ENCODE measurements around the gene PRKG1. TPM values are rescaled to one million over a fixed set of nuclear protein-coding genes. Genes with fewer than 3 reads are reported as not detected.

Gene PRKG1
- total RNA-seq, 1 donor from 2014 or later: 26.4 TPM

- H2AFZ ChIP-seq (replicated peaks): no peak overlapping the region
- Mint-ChIP-seq H3K36me3 (no peaks in the 10 kb centered on the region), H3K27ac (no peak overlapping the region), H3K27me3 (ENCODE audit: insufficient read depth, low read depth) (no peaks in the 10 kb centered on the region), H3K4me3 (no peak overlapping the region), H3K9me3 (no peaks in the 10 kb centered on the region), H3K4me1 (peaks cover 5% of the 10 kb centered on the region)
- DNase-seq (ENCODE audit: low spot score): no peak
- no peaks in the 10 kb centered on the region for H3K36me3 ChIP-seq
- no peak for TF ChIP-seq EZH2phosphoT487 (IDR thresholded peaks at IDR 0.05)
- peaks cover 10% of the 10 kb centered on the region for H3K4me1 ChIP-seq
- no peaks in the 10 kb centered on the region for H3K79me2 ChIP-seq (ENCODE audit: low read depth)
- H3K27me3 ChIP-seq: no peaks in the 10 kb centered on the region
- no peak overlapping the region for H3K27ac ChIP-seq
- H3K9me3 ChIP-seq (ENCODE audit: low read depth): no peaks in the 10 kb centered on the region
- no peak overlapping the region for H3K4me2 ChIP-seq
- no peak overlapping the region for H3K9ac ChIP-seq
- no peak overlapping the region for H3K4me3 ChIP-seq
- no peaks in the 10 kb centered on the region for H3F3A ChIP-seq (ENCODE audit: low read depth)
- no peaks in the 10 kb centered on the region for H4K20me1 ChIP-seq (ENCODE audit: low read depth)
These were observed 1033.9 kb downstream of the PRKG1 start for GRCh38 chr10:52108236-52108635.

GRCh38 chr10:52110576-52110975 lies 1036.3 kb downstream of the PRKG1 start:
- Histone ChIP-seq H3K4me3 (no peak overlapping the region), H3K4me1 (peaks cover 10% of the 10 kb centered on the region), H4K20me1 (ENCODE audit: low read depth) (no peaks in the 10 kb centered on the region), H3K27ac (no peak overlapping the region), H3K9ac (no peak overlapping the region), H3K9me3 (ENCODE audit: low read depth) (no peaks in the 10 kb centered on the region), H3K36me3 (no peaks in the 10 kb centered on the region), H3K27me3 (no peaks in the 10 kb centered on the region), H3K79me2 (ENCODE audit: low read depth) (no peaks in the 10 kb centered on the region), H3F3A (ENCODE audit: low read depth) (no peaks in the 10 kb centered on the region), H2AFZ (replicated peaks) (no peak overlapping the region), H3K4me2 (no peak overlapping the region)
- TF ChIP-seq EZH2phosphoT487 (IDR thresholded peaks at IDR 0.05): no peak
- no peak for TF ChIP-seq EZH2 (IDR thresholded peaks at IDR 0.05)
- no peak for TF ChIP-seq CTCF (IDR thresholded peaks at IDR 0.05)
- Mint-ChIP-seq H3K27ac (no peak overlapping the region), H3K4me3 (no peak overlapping the region), H3K36me3 (no peaks in the 10 kb centered on the region), H3K27me3 (ENCODE audit: insufficient read depth, low read depth) (no peaks in the 10 kb centered on the region), H3K4me1 (peaks cover 5% of the 10 kb centered on the region), H3K9me3 (no peaks in the 10 kb centered on the region)
- DNase-seq (ENCODE audit: low spot score): no peak

- H3K4me1 Mint-ChIP-seq: peaks cover 5% of the 10 kb centered on the region
- Histone ChIP-seq H3K36me3 (no peaks in the 10 kb centered on the region), H3K79me2 (ENCODE audit: low read depth) (no peaks in the 10 kb centered on the region), H3K4me2 (no peak overlapping the region), H3K9ac (no peak overlapping the region), H3K4me3 (no peak overlapping the region), H3K9me3 (ENCODE audit: low read depth) (no peaks in the 10 kb centered on the region), H4K20me1 (ENCODE audit: low read depth) (no peaks in the 10 kb centered on the region), H3F3A (ENCODE audit: low read depth) (no peaks in the 10 kb centered on the region), H2AFZ (replicated peaks) (no peak overlapping the region), H3K27me3 (no peaks in the 10 kb centered on the region), H3K4me1 (peaks cover 10% of the 10 kb centered on the region), H3K27ac (no peak overlapping the region)
- H3K4me3 Mint-ChIP-seq: no peak overlapping the region
- TF ChIP-seq CTCF (IDR thresholded peaks at IDR 0.05) (no peak), EZH2 (IDR thresholded peaks at IDR 0.05) (no peak), EZH2phosphoT487 (IDR thresholded peaks at IDR 0.05) (no peak)
- no peak for DNase-seq (ENCODE audit: low spot score)
- H3K9me3 Mint-ChIP-seq: no peaks in the 10 kb centered on the region
- H3K27ac Mint-ChIP-seq: no peak overlapping the region
- no peaks in the 10 kb centered on the region for H3K27me3 Mint-ChIP-seq (ENCODE audit: insufficient read depth, low read depth)
- no peaks in the 10 kb centered on the region for H3K36me3 Mint-ChIP-seq
These were observed 1037.0 kb downstream of the PRKG1 start for GRCh38 chr10:52111101-52111891.

GRCh38 chr10:52115823-52116222 lies 1041.5 kb downstream of the PRKG1 start:
- no peak overlapping the region for H3K27ac Mint-ChIP-seq
- Histone ChIP-seq H3K9ac (no peak overlapping the region), H4K20me1 (ENCODE audit: low read depth) (no peaks in the 10 kb centered on the region), H2AFZ (replicated peaks) (no peak overlapping the region), H3K79me2 (ENCODE audit: low read depth) (no peaks in the 10 kb centered on the region), H3K36me3 (no peaks in the 10 kb centered on the region), H3K27ac (no peak overlapping the region), H3K4me3 (no peak overlapping the region), H3K4me1 (no peaks in the 10 kb centered on the region), H3K4me2 (no peak overlapping the region), H3K9me3 (ENCODE audit: low read depth) (no peaks in the 10 kb centered on the region), H3K27me3 (no peaks in the 10 kb centered on the region), H3F3A (ENCODE audit: low read depth) (no peaks in the 10 kb centered on the region)
- no peak for DNase-seq (ENCODE audit: low spot score)
- no peaks in the 10 kb centered on the region for H3K4me1 Mint-ChIP-seq
- H3K36me3 Mint-ChIP-seq: no peaks in the 10 kb centered on the region
- no peaks in the 10 kb centered on the region for H3K9me3 Mint-ChIP-seq
- H3K4me3 Mint-ChIP-seq: no peak overlapping the region
- TF ChIP-seq EZH2 (IDR thresholded peaks at IDR 0.05) (no peak), EZH2phosphoT487 (IDR thresholded peaks at IDR 0.05) (no peak), CTCF (IDR thresholded peaks at IDR 0.05) (no peak)
- H3K27me3 Mint-ChIP-seq (ENCODE audit: insufficient read depth, low read depth): no peaks in the 10 kb centered on the region
